ENCODE data around the gene ADAT3.
"Not testable (repeated sequence)": the region's sequence is repeated elsewhere in the genome, so short reads cannot be mapped to it uniquely, and the experiment has no call there.

The ADAT3 gene

GRCh38 chr19:1876496-1877279 lies 28.5 kb upstream of the ADAT3 start (continued):
- TF ChIP-seq HIC1 (tag by site-specific recombination; IDR thresholded peaks at IDR 0.05) (peak; percentile 68; the same call in 1 of the 2 replicates), ZNF335 (tag by site-specific recombination; conservative IDR thresholded peaks at IDR 0.05) (peak; percentile 52), ZBTB10 (tag by site-specific recombination; IDR thresholded peaks at IDR 0.05) (peak; percentile 18; the same call in 1 of the 2 replicates)

GRCh38 chr19:1877280-1877660 lies 27.9 kb upstream of the ADAT3 start:
- H3K4me3 ChIP-seq (ENCODE audit: low read depth, low read length); H3K9me3 ChIP-seq (ENCODE audit: control insufficient read depth, insufficient read depth, low read depth, low read length); H3K27ac ChIP-seq (ENCODE audit: extremely low read depth, low read depth, low read length): not testable (repeated sequence)
- POLR2A ChIA-PET = interaction anchor here (2.4 kb wide), 1 partner anchor 29 kb away, joined by 11 read pairs; the partner anchor contains the start of genes ADAT3 and SCAMP4
- peaks cover 10% of the 10 kb centered on the region for H3K4me1 ChIP-seq (ENCODE audit: control insufficient read depth, insufficient read depth, low read length)
- peaks cover 0 to 26% of the 10 kb centered on the region in 2 experiments; a peak in 1 of 3 replicates for H3K36me3 ChIP-seq (ENCODE audit: control insufficient read depth in 2 of 2, insufficient read depth in 1 of 2, low read length in 2 of 2)
- CTCF ChIA-PET = interaction anchor here (1.7 kb wide), 1 partner anchor 20 kb away, joined by 6 read pairs; no protein-coding TSS in a partner anchor
- peak; percentile 31; the same call in 1 of the 2 replicates for TF ChIP-seq ZBTB6 (tag by site-specific recombination; IDR thresholded peaks at IDR 0.05)

GRCh38 chr19:1878583-1878982 lies 26.6 kb upstream of the ADAT3 start:
- H3K27ac ChIP-seq (ENCODE audit: extremely low read depth, low read depth, low read length); CTCF ChIA-PET; H3K9me3 ChIP-seq (ENCODE audit: control insufficient read depth, insufficient read depth, low read depth, low read length); POLR2A ChIA-PET; H3K4me3 ChIP-seq (ENCODE audit: low read depth, low read length): not testable (repeated sequence)
- Histone ChIP-seq H3K4me1 (ENCODE audit: control insufficient read depth, insufficient read depth, low read length) (peaks cover 20% of the 10 kb centered on the region), H3K36me3 (ENCODE audit: control insufficient read depth in 2 of 2, insufficient read depth in 1 of 2, low read length in 2 of 2) (peaks cover 0 to 20% of the 10 kb centered on the region in 2 experiments; a peak in 1 of 3 replicates)

GRCh38 chr19:1879982-1880381 lies 25.2 kb upstream of the ADAT3 start:
- peaks cover 0 to 17% of the 10 kb centered on the region in 2 experiments; a peak in 1 of 3 replicates for H3K36me3 ChIP-seq (ENCODE audit: control insufficient read depth in 2 of 2, insufficient read depth in 1 of 2, low read length in 2 of 2)
- H3K4me3 ChIP-seq (ENCODE audit: low read depth, low read length); H3K9me3 ChIP-seq (ENCODE audit: control insufficient read depth, insufficient read depth, low read depth, low read length); POLR2A ChIA-PET; H3K27ac ChIP-seq (ENCODE audit: extremely low read depth, low read depth, low read length): not testable (repeated sequence)
- peaks cover 17% of the 10 kb centered on the region for H3K4me1 ChIP-seq (ENCODE audit: control insufficient read depth, insufficient read depth, low read length)
- CTCF ChIA-PET = interaction anchor here (0.6 kb wide), 1 partner anchor 276 kb away, joined by 5 read pairs; no protein-coding TSS in a partner anchor

GRCh38 chr19:1880611-1881392 lies 24.4 kb upstream of the ADAT3 start:
- Histone ChIP-seq H3K4me1 (ENCODE audit: control insufficient read depth, insufficient read depth, low read length) (peaks cover 17% of the 10 kb centered on the region), H3K9me3 (ENCODE audit: control insufficient read depth, insufficient read depth, low read depth, low read length) (no peaks in the 10 kb centered on the region), H3K36me3 (ENCODE audit: control insufficient read depth in 2 of 2, insufficient read depth in 1 of 2, low read length in 2 of 2) (peaks cover 0 to 17% of the 10 kb centered on the region in 2 experiments; a peak in 1 of 3 replicates), H3K4me3 (ENCODE audit: low read depth, low read length) (no peak overlapping the region), H3K27ac (ENCODE audit: extremely low read depth, low read depth, low read length) (no peak overlapping the region)
- TF ChIP-seq HIC1 (tag by site-specific recombination; IDR thresholded peaks at IDR 0.05) (0 out of 2 replicates have a peak, but pooled peaks have one; percentile 48), ZNF510 (tag by site-specific recombination; IDR thresholded peaks at IDR 0.05; ENCODE audit: insufficient replicate concordance) (no peak), ZNF169 (tag by site-specific recombination; IDR thresholded peaks at IDR 0.05) (no peak)
- ChIA-PET CTCF (no interaction called here), POLR2A (no interaction called here)

- peaks cover 0 to 17% of the 10 kb centered on the region in 2 experiments; a peak in 1 of 3 replicates for H3K36me3 ChIP-seq (ENCODE audit: control insufficient read depth in 2 of 2, insufficient read depth in 1 of 2, low read length in 2 of 2)
- H3K9me3 ChIP-seq (ENCODE audit: control insufficient read depth, insufficient read depth, low read depth, low read length); H3K27ac ChIP-seq (ENCODE audit: extremely low read depth, low read depth, low read length); H3K4me3 ChIP-seq (ENCODE audit: low read depth, low read length); CTCF ChIA-PET; POLR2A ChIA-PET: not testable (repeated sequence)
- peaks cover 17% of the 10 kb centered on the region for H3K4me1 ChIP-seq (ENCODE audit: control insufficient read depth, insufficient read depth, low read length)
Observed at GRCh38 chr19:1881393-1882088, 23.7 kb upstream of the ADAT3 start.
